HG03558 (cell line): ENCODE data around the gene GPR153.

Source experiments
- ATAC-seq: cut with Tn5 transposase; IDR thresholded peaks from one replicate; pipeline ENCODE4 v1.9.1; 2021; ENCODE audit warnings: moderate number of reproducible peaks; ENCODE audit not compliant: unreplicated experiment; ENCODE audit errors: extremely low read depth

Gene GPR153

GRCh38 chr1:6251233-6251632, 9.7 kb downstream of the GPR153 start:
- no peak for ATAC-seq

DNA sequence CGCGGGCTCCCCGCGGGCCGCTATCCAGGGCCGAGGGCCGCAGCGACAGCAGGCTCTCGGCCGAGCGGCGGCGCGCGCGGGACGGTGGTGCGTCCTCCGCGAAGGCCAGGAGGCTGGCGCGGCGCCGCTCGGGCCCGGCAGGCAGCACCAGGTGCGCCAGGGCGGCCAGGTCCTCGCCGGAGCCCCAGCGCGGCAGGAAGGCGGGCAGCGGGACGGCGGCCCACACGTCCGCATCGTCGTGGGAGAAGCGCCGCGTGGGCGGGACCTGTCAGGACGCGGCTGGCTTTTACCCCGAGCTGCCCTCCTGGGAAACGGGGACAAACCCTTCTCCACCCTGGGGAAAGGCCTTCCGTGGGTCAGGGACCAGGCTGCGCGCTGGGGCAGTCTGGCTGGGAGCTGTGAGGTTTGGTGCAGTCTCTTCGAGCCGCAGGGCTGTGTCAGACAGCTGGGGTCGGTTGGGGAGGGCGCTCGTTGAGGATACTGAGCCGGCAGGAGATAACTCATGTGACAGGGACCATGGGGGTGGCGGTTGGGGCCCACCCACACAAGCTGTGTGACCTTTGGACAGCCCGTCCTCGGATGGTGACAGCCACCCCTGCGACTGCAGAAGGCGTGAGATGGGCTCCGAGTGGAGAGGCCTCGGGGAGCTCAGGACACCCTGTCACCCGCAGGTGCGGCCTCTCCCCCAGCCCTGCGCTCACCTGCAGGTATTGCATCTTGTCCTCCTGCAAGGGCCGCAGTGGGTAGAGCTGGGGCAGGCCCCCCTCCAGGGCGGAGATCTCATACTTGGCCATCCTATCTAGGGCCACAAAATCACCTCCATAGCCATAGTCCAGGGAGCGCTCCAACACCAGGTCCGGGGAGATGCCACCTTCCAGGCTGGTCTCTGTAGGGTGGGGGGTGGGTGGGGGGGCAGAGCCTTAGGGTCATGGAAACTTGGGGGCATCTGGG, 10.9 kb downstream of the GPR153 start:
- no peak for ATAC-seq

- ATAC-seq, result no peak
These were observed 11.8 kb downstream of the GPR153 start for GRCh38 chr1:6248932-6249738.

DNA sequence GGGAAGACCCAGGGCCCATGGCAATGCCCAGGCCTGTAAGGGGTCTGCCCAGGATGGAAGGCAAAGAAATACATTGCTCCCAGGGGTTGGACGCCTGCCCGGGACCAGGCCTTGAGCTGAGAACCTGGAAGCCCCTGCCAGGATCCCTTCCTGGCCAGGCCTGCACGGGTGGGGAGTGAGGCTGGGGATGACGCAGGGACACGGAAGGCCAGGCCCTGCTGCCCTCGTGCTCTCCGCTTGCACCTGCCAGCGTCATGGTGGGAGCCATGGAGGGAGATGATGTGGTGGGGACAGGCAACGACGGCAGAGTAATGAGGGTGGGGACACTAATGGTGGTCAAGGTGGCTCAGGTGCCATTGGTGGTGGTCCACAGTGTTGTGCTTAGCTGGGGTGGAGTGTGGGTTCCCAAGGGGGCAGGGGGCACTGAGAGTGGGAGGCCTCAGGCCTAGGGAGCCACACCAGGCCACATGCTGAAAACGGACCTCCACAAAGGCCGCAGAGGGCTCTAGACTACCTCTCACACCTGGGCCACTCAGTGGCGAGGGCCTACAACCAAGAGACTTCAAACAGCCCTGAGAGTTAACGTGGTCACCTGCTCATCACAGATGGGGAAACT, 12.6 kb downstream of the GPR153 start:
- ATAC-seq, result no peak

- ATAC-seq, result no peak
These were observed 13.2 kb downstream of the GPR153 start for GRCh38 chr1:6247651-6248050.

GRCh38 chr1:6246497-6247467, 14.1 kb downstream of the GPR153 start:
- ATAC-seq, result no peak

GRCh38 chr1:6245869-6246496, 14.9 kb downstream of the GPR153 start:
- ATAC-seq, result no peak

DNA sequence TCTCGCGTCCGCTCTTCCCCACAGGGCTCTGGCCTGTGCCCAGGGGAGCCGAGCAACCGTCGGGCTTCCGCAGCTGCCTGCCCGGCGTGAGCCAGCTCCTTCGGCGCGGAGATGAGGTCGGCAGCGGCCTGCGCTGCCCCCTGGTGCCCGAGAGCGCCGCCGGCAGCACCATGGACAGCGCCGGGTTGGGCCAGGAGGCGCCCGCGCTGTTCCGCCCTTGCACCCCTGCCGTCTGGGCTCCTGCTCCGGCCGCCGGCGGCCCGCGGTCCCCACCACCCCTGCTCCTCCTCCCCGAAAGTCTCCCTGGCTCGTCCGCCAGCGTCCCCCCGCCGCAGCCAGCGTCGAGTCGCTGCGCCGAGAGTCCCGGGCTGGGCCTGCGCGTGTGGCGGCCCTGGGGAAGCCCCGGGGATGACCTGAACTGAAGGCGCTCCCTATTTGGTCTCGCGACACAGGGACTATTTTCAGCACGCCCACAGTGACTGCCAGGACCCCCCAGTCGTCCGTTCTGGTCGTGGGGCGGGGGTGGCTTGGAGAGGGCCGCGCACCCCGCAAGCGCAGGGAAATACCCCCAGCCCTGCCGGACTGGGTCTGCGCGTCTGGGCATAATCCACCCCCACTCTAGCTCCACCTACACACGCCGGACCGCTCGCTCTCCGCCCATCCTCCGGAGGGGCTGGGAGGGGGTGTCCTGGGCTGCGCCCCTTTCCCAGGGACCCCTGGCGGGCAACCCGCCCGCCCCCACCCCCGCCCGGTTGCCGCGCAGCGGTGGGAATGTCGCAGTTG, 15.6 kb downstream of the GPR153 start:
- no peak for ATAC-seq

GRCh38 chr1:6244401-6245049, 16.4 kb downstream of the GPR153 start:
- no peak for ATAC-seq

DNA sequence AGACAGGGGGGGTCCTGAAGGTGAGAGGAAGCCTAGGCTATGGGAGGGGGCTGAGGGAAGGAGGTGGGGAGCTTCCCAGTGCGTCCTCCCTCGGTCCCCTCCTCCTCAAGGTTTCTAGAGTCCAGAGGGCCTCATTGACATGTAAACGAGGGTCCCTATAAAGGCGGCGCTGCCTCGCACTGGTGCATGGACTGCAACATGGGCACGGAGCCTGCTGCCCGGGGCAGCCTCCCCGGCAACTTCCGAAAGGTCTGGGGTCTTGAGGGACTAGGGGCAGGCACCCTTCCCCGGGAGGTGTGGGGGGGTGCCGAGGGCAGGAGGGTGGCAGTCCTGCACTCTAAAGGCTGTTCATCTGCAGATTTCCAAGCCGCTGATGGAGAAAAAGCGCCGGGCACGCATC, 16.9 kb downstream of the GPR153 start, which contains the start of gene HES3:
HES3 (plus strand) TSS at position 187 of the 400 bp plus-strand sequence; CDS start at position 374, 187 bp downstream.
- no peak for ATAC-seq

DNA sequence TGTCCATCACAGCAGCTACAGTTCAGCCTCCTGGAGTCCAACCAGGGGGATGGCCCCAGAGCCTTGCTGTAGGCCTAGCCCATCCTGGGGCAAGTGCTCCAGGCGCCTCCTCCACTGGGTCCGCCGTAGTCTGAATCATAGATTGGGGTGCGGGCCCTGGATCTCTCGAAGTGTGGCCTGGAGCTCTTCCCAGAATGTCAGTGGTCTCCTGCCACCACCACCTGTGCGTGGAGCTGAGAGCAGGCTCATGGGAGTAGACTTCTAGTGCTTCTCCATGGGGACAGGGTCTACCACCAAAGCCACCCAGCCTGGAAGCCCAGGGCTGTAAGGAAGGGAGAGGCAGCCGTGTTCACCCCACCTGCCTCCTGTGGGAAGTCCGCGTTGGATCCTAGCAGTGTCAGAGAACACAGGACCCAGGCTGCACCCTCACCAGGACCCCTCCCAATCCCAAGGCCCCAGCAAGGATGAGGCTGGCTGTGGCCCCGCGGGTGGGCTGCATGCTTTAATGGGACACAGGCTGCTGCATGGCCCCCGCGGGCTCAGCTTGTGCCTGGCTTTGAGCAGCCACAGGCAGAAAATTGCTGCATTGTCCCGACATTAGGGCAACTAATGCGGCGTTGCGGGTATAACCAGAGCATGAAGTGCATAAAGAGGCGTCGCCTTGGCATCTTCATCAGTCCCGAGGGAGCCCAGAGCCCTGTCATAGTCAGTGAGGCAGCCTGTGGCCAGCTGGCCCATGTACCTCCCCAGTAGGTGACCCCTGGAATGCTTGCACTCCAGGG, 17.7 kb downstream of the GPR153 start:
- ATAC-seq, result no peak

DNA sequence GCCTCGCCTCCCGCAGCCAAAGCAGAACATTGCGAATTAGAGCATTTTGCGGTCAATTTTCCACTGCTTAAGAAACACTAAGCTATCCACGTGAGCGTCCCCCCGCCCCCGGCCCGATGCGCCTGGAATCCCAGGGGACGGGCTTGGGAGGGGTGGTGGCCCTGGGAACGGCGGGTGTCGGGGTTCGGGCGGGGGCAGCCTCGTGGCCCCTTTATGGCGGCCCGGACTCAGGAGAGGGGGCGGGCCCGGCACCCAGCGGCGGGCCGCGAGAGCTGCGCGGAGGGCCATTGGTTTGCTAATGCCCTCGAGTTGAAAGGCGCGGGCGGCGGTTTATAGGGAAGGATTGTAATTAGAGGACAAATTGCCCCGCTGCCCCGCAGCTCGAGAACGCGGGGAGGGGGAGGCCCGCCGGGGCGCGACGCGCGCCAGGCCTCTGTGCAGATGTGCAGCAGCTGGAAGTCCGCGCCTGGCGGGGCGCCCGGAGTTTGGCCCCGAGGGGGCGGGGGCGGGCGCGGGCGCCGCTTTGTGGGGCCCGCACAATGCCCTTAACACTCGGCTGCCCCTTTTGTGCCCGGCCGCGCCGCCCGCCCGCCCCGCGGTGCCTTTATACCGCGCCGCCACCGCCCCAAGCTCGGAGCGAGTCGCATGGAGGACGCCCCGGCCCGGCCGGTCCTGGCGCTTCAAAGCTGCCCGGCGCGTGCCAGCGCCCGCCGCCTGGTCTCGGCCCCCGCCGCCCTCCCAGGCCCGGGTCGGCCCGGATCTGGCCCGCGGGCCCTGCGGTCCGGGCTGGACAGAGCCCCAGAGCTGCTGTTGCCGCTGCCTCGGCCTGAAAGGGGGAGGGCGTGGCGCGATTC, 18.8 kb downstream of the GPR153 start:
- ATAC-seq, result no peak

GRCh38 chr1:6241107-6241886, 19.6 kb downstream of the GPR153 start:
- ATAC-seq, result no peak

DNA sequence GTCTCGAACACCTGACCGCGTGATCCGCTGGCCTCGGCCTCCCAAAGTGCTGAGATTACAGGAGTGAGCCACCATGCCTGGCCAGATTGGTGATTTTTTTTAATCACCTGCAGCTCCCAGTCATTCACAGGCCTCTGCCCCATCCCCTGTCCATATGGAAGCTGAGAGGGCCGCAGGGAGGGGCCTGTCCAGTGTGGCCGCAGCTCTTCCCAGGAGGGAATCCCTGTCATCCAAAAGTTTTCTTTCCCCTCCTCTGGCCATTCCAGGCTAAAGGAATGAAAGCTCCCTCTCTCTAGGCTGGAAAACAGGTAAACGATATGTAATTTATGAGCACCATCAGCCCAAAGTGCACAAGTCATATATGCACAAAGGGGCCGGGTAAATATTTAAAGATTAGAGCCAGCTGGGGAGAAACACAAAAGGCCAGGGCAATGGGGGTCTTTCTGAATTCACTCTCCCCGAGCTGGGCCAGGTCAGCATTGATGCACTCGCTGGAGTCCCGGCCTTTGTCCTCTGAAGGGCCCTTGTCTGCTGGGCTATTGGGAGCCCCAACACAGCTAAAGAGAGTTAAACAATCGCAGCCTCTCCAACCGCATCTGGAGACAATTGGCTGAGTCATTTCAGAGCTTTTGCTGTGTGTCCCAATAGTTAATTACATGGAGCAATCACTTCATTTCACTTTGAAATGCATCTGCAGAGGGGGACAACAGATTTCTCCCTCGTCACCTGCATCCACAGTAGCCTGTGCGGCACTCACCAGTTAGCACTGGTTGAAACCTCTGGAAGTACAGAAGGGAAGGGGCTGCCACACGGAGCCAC, 20.7 kb downstream of the GPR153 start:
- ATAC-seq, result no peak
